Measurements from ENCODE around the gene RAP1A.

- TF ChIP-seq EZH2phosphoT487 (IDR thresholded peaks at IDR 0.05; ENCODE audit: insufficient read depth, low read depth) (no peak), EZH2 (IDR thresholded peaks at IDR 0.05; ENCODE audit: insufficient read depth, poor library complexity, severe bottlenecking) (no peak)
Measured at GRCh38 chr1:111732718-111733117, 113.1 kb downstream of the RAP1A start.

Data from GM23248 (cell line).